LNCaP clone FGC (cell line): ENCODE results near the gene TXNRD2.

Source experiments
- DNase-seq: peaks from one replicate; pipeline ENCODE4 v3.0.0-alpha.2; 2011; ENCODE audit warnings: low read depth
- H3K4me3 ChIP-seq: 2 replicates; pipeline ENCODE4 v1.5.1; 2011; ENCODE audit warnings: mild to moderate bottlenecking, low read depth, low read length, control low read depth
- CTCF ChIP-seq: IDR thresholded peaks from 2 replicates; pipeline ENCODE4 v1.5.1; 2012; ENCODE audit warnings: mild to moderate bottlenecking; ENCODE audit not compliant: control insufficient read depth, insufficient read depth; ENCODE audit errors: extremely low read depth

The TXNRD2 gene

GRCh38 chr22:19845054-19845722, 96.4 kb downstream of the TXNRD2 start:
- TF ChIP-seq CTCF: no peak
- no peak for DNase-seq
- no peak overlapping the region for H3K4me3 ChIP-seq

- no peak for TF ChIP-seq CTCF
- DNase-seq: no peak
- no peak overlapping the region for H3K4me3 ChIP-seq
These were observed 97.1 kb downstream of the TXNRD2 start for GRCh38 chr22:19844377-19845053.

GRCh38 chr22:19843857-19844376, 97.7 kb downstream of the TXNRD2 start:
- H3K4me3 ChIP-seq: no peak overlapping the region
- TF ChIP-seq CTCF: no peak
- DNase-seq: no peak

GRCh38 chr22:19843107-19843856, 98.3 kb downstream of the TXNRD2 start:
- DNase-seq: no peak
- no peak overlapping the region for H3K4me3 ChIP-seq
- no peak for TF ChIP-seq CTCF

- no peak for DNase-seq
- H3K4me3 ChIP-seq: no peak overlapping the region
- TF ChIP-seq CTCF: no peak
These were observed 99.1 kb downstream of the TXNRD2 start for GRCh38 chr22:19842393-19843106.

- no peak for TF ChIP-seq CTCF
- DNase-seq: no peak
- H3K4me3 ChIP-seq: no peak overlapping the region
These were observed 99.8 kb downstream of the TXNRD2 start for GRCh38 chr22:19841641-19842392.
